ENCODE results near the gene ZBBX. TPM values are rescaled to one million over a fixed set of nuclear protein-coding genes. Genes with fewer than 3 reads are reported as not detected.

The ZBBX gene
- total RNA-seq, 3 donors from 2014 or later = not detected

DNA sequence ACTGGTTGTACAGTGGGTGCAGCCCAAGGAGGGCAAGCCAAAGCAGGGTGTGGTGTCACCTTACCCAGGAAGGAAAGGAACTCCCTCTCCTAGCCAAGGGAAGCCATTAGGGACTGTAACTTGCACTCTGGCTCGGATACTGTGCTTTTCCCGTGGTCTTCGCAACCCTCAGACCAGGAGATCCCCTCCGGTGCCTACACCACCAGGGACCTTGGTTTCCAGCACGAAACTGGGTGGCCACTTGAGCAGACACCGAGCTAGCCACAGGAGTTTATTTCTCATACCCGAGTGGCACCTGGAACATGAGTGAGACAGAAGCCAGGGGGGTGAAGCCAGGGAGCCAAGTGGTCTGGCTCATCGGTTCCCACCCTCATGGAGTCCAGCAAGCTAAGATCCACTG, 90.7 kb downstream of the ZBBX start:
- TF ChIP-seq, protein P1, sequence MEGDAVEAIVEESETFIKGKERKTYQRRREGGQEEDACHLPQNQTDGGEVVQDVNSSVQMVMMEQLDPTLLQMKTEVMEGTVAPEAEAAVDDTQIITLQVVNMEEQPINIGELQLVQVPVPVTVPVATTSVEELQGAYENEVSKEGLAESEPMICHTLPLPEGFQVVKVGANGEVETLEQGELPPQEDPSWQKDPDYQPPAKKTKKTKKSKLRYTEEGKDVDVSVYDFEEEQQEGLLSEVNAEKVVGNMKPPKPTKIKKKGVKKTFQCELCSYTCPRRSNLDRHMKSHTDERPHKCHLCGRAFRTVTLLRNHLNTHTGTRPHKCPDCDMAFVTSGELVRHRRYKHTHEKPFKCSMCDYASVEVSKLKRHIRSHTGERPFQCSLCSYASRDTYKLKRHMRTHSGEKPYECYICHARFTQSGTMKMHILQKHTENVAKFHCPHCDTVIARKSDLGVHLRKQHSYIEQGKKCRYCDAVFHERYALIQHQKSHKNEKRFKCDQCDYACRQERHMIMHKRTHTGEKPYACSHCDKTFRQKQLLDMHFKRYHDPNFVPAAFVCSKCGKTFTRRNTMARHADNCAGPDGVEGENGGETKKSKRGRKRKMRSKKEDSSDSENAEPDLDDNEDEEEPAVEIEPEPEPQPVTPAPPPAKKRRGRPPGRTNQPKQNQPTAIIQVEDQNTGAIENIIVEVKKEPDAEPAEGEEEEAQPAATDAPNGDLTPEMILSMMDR (IDR thresholded peaks at IDR 0.05) = no peak
- TF ChIP-seq POLR2AphosphoS5 (IDR thresholded peaks at IDR 0.05) (no peak), POLR2A (IDR thresholded peaks at IDR 0.05) (no peak)
- DNase-seq (ENCODE audit: low spot score in 2 of 2) = no peak
- no peak overlapping the region for H3K27ac ChIP-seq
- no peaks in the 10 kb centered on the region for H3K9me3 ChIP-seq
- intact Hi-C loops (cut with DNase I; ENCODE audit: low total_unique reads) = loop anchor here (5.0 kb wide), 1 partner anchor 1127 kb away; no protein-coding TSS in a partner anchor
- no peaks in the 10 kb centered on the region for H3K36me3 ChIP-seq
- no peaks in the 10 kb centered on the region for H3K27me3 ChIP-seq
- H3K4me3 ChIP-seq = no peak overlapping the region
- H3K4me1 ChIP-seq = no peaks in the 10 kb centered on the region

DNA sequence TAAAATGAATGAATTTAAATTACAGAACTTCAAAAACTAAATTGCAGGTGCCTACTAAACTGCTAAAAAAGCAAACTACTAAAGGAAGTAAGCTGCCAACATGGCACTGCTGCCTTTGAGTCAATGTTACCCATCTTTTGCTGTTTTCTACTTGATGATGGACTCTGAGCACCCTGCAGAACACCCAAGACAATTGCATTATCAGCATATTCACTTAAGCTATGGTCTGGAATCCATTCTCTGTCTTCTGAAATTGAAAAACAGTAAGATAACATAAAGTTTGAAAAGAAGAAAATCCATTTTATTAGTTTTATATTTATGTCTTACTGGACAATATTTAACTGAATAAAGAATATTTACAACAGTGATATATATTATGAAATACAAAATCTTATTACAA, 91.4 kb downstream of the ZBBX start:
- no peak for DNase-seq (ENCODE audit: low spot score in 2 of 2)
- intact Hi-C loops (cut with DNase I; ENCODE audit: low total_unique reads) = loop anchor here (5.0 kb wide), 1 partner anchor 1126 kb away; no protein-coding TSS in a partner anchor
- TF ChIP-seq, protein P1 (IDR thresholded peaks at IDR 0.05) = no peak
- TF ChIP-seq POLR2A (IDR thresholded peaks at IDR 0.05) = no peak
- TF ChIP-seq POLR2AphosphoS5 (IDR thresholded peaks at IDR 0.05) = no peak
- Histone ChIP-seq H3K27ac (no peak overlapping the region), H3K27me3 (no peaks in the 10 kb centered on the region), H3K4me1 (no peaks in the 10 kb centered on the region), H3K9me3 (no peaks in the 10 kb centered on the region), H3K4me3 (no peak overlapping the region), H3K36me3 (no peaks in the 10 kb centered on the region)

DNA sequence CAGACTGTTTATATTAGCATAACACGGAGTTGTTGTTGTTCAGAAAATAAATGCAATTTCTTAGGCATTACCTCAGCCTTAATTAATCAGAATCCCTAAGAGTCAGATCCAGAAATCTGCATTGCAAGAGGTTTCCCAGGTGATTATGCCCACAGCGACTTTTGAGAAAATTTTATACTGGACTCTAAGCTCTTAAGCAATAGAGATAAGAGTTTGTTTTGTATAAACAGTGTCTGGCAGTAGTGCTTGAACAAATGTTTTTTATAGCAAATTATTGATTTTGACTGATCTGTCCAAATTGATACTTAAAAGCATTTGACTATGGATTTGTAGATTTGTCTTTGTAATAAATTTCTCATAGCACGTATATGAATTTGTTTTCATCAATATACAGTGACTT, 92.8 kb downstream of the ZBBX start:
- TF ChIP-seq, protein P1 (IDR thresholded peaks at IDR 0.05) = no peak
- TF ChIP-seq POLR2A (IDR thresholded peaks at IDR 0.05) (no peak), POLR2AphosphoS5 (IDR thresholded peaks at IDR 0.05) (no peak)
- no peak overlapping the region for H3K27ac ChIP-seq
- H3K4me3 ChIP-seq = no peak overlapping the region
- no peaks in the 10 kb centered on the region for H3K9me3 ChIP-seq
- no peaks in the 10 kb centered on the region for H3K4me1 ChIP-seq
- intact Hi-C loops (cut with DNase I; ENCODE audit: low total_unique reads) = loop anchor here (5.0 kb wide), 1 partner anchor 1125 kb away; no protein-coding TSS in a partner anchor
- DNase-seq (ENCODE audit: low spot score in 2 of 2) = no peak
- H3K27me3 ChIP-seq = no peaks in the 10 kb centered on the region
- H3K36me3 ChIP-seq = no peaks in the 10 kb centered on the region

DNA sequence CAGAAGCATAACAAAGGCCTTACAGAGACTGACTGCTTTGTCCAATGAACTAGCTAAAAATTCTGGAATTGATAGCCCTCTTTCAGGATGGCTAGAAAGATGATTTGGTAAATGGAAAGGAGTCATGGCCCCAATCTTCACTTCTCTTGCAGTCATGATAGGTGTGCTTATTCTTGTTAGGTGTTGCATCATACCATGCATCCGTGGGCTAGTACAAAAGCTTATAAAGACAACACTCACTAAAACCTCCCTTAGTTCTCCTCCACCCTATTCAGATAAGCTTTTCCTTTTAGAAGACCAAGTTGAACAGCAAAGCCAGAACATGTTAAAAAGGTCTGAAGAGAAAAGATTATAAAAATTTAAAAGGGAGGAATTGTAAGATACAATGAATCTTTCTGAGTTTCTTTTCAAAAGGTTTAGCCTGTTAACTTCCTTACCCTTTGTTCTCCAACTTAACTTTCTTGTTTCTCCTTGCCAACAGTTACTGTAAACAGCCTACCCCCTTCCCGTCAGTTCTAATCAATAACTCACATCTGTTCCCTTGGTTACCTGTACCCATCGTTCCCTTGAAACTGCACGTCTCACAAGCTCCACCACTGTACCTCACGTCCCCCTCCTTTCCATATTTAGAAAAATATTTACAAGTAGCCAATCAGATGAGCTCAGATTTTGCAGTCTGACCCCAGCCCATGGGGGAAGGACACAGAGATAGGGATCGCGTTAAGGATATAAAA, 105.8 kb downstream of the ZBBX start:
- intact Hi-C loops (cut with DNase I; ENCODE audit: low total_unique reads) = loop anchor here (10.0 kb wide), 1 partner anchor 970 kb away; no protein-coding TSS in a partner anchor
- H3K9me3 ChIP-seq = no peaks in the 10 kb centered on the region
- no peaks in the 10 kb centered on the region for H3K27me3 ChIP-seq
- H3K4me1 ChIP-seq = no peaks in the 10 kb centered on the region
- no peak for DNase-seq (ENCODE audit: low spot score in 2 of 2)
- no peaks in the 10 kb centered on the region for H3K36me3 ChIP-seq
- TF ChIP-seq POLR2AphosphoS5 (IDR thresholded peaks at IDR 0.05) (no peak), POLR2A (IDR thresholded peaks at IDR 0.05) (no peak)
- TF ChIP-seq, protein P1 (IDR thresholded peaks at IDR 0.05) = no peak
- no peak overlapping the region for H3K4me3 ChIP-seq
- no peak overlapping the region for H3K27ac ChIP-seq

DNA sequence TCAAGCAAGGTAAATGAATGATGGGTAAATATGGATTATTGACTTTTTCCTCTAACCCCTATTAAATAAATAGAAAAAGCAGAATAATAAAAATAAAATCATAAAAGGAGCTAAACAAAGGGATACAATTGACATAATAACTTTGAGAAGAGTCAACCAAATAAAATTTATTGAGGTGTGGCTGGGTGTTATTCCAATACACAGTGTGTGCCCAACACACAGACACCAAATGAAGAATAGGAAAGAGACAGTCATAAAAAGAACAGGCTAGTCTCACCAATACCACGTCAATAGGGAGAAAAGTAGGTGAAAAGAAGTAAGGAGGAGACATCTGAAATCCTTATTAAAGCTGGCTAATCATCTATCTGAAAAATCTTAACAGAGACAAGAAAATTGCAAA, 127.1 kb downstream of the ZBBX start:
- intact Hi-C loops (cut with DNase I; ENCODE audit: low total_unique reads) = no loop called here
- Histone ChIP-seq H3K27ac (no peak overlapping the region), H3K27me3 (no peaks in the 10 kb centered on the region), H3K4me3 (no peak overlapping the region), H3K9me3 (no peaks in the 10 kb centered on the region), H3K36me3 (no peaks in the 10 kb centered on the region), H3K4me1 (no peaks in the 10 kb centered on the region)
- no peak for DNase-seq (ENCODE audit: low spot score in 2 of 2)
- no peak for TF ChIP-seq POLR2A (IDR thresholded peaks at IDR 0.05)
- TF ChIP-seq, protein P1 (IDR thresholded peaks at IDR 0.05) = no peak
- no peak for TF ChIP-seq POLR2AphosphoS5 (IDR thresholded peaks at IDR 0.05)

Data from breast epithelium (tissue), 4 donors.